ENCODE data around the gene EGLN1. TPM values are rescaled to one million over a fixed set of nuclear protein-coding genes. Genes with fewer than 3 reads are reported as not detected.

The EGLN1 gene
- total and polyA plus RNA-seq, 2 experiments from 2014 or later = 1.9 to 6.0 TPM

GRCh38 chr1:231443363-231443762 lies 21.3 kb upstream of the EGLN1 start (continued):
- TF ChIP-seq ZNF114 (CRISPR knock-in tag; IDR thresholded peaks at IDR 0.05) = no peak
- TF ChIP-seq POLR2AphosphoS5 (IDR thresholded peaks at IDR 0.05; ENCODE audit: low read depth) = no peak
- TF ChIP-seq ZNF331 (CRISPR knock-in tag; IDR thresholded peaks at IDR 0.05; ENCODE audit: low read depth) = no peak
- TF ChIP-seq STAT1 (IDR thresholded peaks at IDR 0.05; ENCODE audit: unreplicated experiment) = no peak
- no peak for TF ChIP-seq JUNB (IDR thresholded peaks at IDR 0.05; ENCODE audit: unreplicated experiment)
- no peak for TF ChIP-seq REST (IDR thresholded peaks at IDR 0.05; ENCODE audit: unreplicated experiment)
- TF ChIP-seq EZH2 (IDR thresholded peaks at IDR 0.05; ENCODE audit: low read depth, unreplicated experiment) = no peak
- TF ChIP-seq CREB1 (CRISPR knock-in tag; IDR thresholded peaks at IDR 0.05; ENCODE audit: low read depth) = no peak
- no peak for TF ChIP-seq NANOG (IDR thresholded peaks at IDR 0.05; ENCODE audit: borderline replicate concordance)
- TF ChIP-seq CTCF (conservative IDR thresholded peaks at IDR 0.05; ENCODE audit: low read depth in 2 of 2) = no peak

- H3K36me3 Mint-ChIP-seq (ENCODE audit: low read depth) = no peaks in the 10 kb centered on the region
- TF ChIP-seq JUNB (IDR thresholded peaks at IDR 0.05; ENCODE audit: unreplicated experiment) (no peak), ZNF114 (CRISPR knock-in tag; IDR thresholded peaks at IDR 0.05) (no peak), CTCF (conservative IDR thresholded peaks at IDR 0.05; ENCODE audit: low read depth in 2 of 2) (no peak), POLR2AphosphoS5 (IDR thresholded peaks at IDR 0.05; ENCODE audit: low read depth) (no peak), STAT1 (IDR thresholded peaks at IDR 0.05; ENCODE audit: unreplicated experiment) (no peak), NANOG (IDR thresholded peaks at IDR 0.05; ENCODE audit: borderline replicate concordance) (no peak), REST (IDR thresholded peaks at IDR 0.05; ENCODE audit: unreplicated experiment) (no peak), EZH2phosphoT487 (IDR thresholded peaks at IDR 0.05; ENCODE audit: unreplicated experiment) (no peak), CREB1 (CRISPR knock-in tag; IDR thresholded peaks at IDR 0.05; ENCODE audit: low read depth) (no peak)
- Histone ChIP-seq H3K4me3 (no peak overlapping the region), H2AFZ (no peak overlapping the region), H3K79me2 (replicated peaks; ENCODE audit: insufficient read depth) (no peaks in the 10 kb centered on the region), H3K27ac (ENCODE audit: low read depth) (no peak overlapping the region), H4K20me1 (replicated peaks; ENCODE audit: insufficient read depth) (no peaks in the 10 kb centered on the region), H3K9me2 (ENCODE audit: insufficient read depth) (no peaks in the 10 kb centered on the region), H3K36me3 (ENCODE audit: insufficient read depth) (no peaks in the 10 kb centered on the region), H3K4me1 (ENCODE audit: insufficient read depth) (no peaks in the 10 kb centered on the region), H3F3A (replicated peaks; ENCODE audit: low read depth) (no peaks in the 10 kb centered on the region), H3K4me2 (no peak overlapping the region), H3K27me3 (ENCODE audit: insufficient read depth) (no peaks in the 10 kb centered on the region)
- H3K27me3 Mint-ChIP-seq (ENCODE audit: insufficient read depth, low read depth, poor library complexity) = peaks cover 2% of the 10 kb centered on the region
- no peak overlapping the region for H3K4me3 Mint-ChIP-seq
- H3K27ac Mint-ChIP-seq = no peak overlapping the region
- ATAC-seq = no peak
- DNase-seq (ENCODE audit: low spot score) = no peak
- no peaks in the 10 kb centered on the region for H3K4me1 Mint-ChIP-seq
- no peaks in the 10 kb centered on the region for H3K9me3 Mint-ChIP-seq
Observed at GRCh38 chr1:231442735-231443134, 20.6 kb upstream of the EGLN1 start.
